C4-2B (cell line): ENCODE measurements around the gene LMAN2L.

Experiments
- CTCF ChIP-seq: fragments of 450-650 bp; conservative IDR thresholded peaks from 2 replicates; pipeline ENCODE4 v1.5.1; 2017; ENCODE audit warnings: mild to moderate bottlenecking
- ZFX ChIP-seq: fragments of 450-650 bp; IDR thresholded peaks from 2 replicates; pipeline ENCODE4 v1.6.1; 2017

- no peak for TF ChIP-seq CTCF
- no peak for TF ChIP-seq ZFX
Measured at GRCh38 chr2:96757477-96757860, 17.6 kb upstream of the LMAN2L start.
